ENCODE results near the gene STARD13.

DNA sequence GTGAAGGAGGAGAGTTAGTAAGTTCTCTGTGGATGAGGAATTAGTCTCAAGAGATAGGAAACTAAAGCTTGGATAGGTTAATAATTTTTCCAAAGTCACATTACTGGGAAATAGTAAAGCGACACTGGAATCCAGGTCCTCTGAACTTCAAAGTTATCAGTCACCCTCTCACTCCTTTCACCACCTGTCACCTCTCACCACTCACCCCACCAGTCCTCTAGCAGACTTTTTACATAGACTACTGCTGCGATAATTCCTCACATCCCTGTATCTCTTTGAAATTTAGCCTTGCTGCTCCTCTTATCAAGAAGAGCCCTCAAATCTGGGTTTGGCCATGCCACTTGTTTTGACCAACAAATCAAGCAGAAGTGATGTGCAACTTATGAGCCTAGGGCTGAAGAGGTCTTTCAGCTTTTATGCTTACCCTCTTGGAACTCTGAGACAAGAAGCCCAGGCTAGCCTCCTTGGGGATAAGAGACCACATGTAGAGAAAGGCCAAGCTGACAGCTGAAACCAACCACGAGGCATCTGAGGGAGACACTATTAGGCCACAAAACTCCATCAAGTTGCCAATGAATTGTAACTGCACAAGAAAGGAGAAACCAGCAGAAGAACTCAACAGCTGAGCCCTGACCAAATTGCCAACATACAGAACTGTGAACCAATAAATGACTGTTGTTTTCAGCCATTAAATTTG, 41.2 kb downstream of the STARD13 start:
- TF ChIP-seq TAF1 (conservative IDR thresholded peaks at IDR 0.05), result no peak
- TF ChIP-seq JUND (IDR thresholded peaks at IDR 0.05), result no peak
- no peak for TF ChIP-seq ZBTB33 (IDR thresholded peaks at IDR 0.05)
- no peak for TF ChIP-seq GABPA (IDR thresholded peaks at IDR 0.05 in 1 of 2, conservative IDR thresholded peaks at IDR 0.05 in 1 of 2)
- no peak for TF ChIP-seq CTCF (IDR thresholded peaks at IDR 0.05; ENCODE audit: low read depth, low read length, missing input control)
- no peak for TF ChIP-seq FOXA1 (IDR thresholded peaks at IDR 0.05)
- no peak for TF ChIP-seq EGR1 (IDR thresholded peaks at IDR 0.05; ENCODE audit: low read depth in 2 of 2)
- no peak for TF ChIP-seq YY1 (IDR thresholded peaks at IDR 0.05)
- no peak for TF ChIP-seq REST (IDR thresholded peaks at IDR 0.05)
- no peak for TF ChIP-seq RAD21 (IDR thresholded peaks at IDR 0.05)

Data from liver (tissue), 3 donors.